Hepatocyte (in vitro differentiated cells): Measurements from ENCODE around the gene C2orf68.
"Not testable (repeated sequence)": the region's sequence is repeated elsewhere in the genome, so short reads cannot be mapped to it uniquely, and the experiment has no call there.

Experiments
- CTCF ChIP-seq: fragments of 200-600 bp; sonication (generic); IDR thresholded peaks from 2 replicates; pipeline ENCODE4 v1.5.1; 2016; ENCODE audit warnings: antibody characterized with exemption, mild to moderate bottlenecking; ENCODE audit not compliant: poor library complexity
- EZH2 ChIP-seq: fragments of 200-600 bp; sonication (generic); IDR thresholded peaks from 2 replicates; pipeline ENCODE4 v1.6.1; 2016; ENCODE audit warnings: antibody characterized with exemption, mild to moderate bottlenecking, borderline replicate concordance

- not testable (repeated sequence) for TF ChIP-seq CTCF, EZH2
Measured at GRCh38 chr2:85560403-85560726, 51.5 kb downstream of the C2orf68 start.
